Measurements from ENCODE around the gene CMTM2.
"Not testable (repeated sequence)": the region's sequence is repeated elsewhere in the genome, so short reads cannot be mapped to it uniquely, and the experiment has no call there.

Gene CMTM2

GRCh38 chr16:66552286-66553177 is 26.7 kb upstream of the CMTM2 start, which contains the start of gene CKLF:
CKLF (plus strand) TSS chr16:66552576; CDS start chr16:66552716, 140 bp downstream.
- DNase-seq (ENCODE audit: low spot score): peak; percentile 89

- DNase-seq (ENCODE audit: low spot score): peak; percentile 24
Measured at GRCh38 chr16:66553223-66553622, 26.0 kb upstream of the CMTM2 start.

- no peak for DNase-seq (ENCODE audit: low spot score)
Measured at GRCh38 chr16:66554021-66554420, 25.2 kb upstream of the CMTM2 start.

- DNase-seq (ENCODE audit: low spot score): no peak
Measured at GRCh38 chr16:66554495-66554894, 24.8 kb upstream of the CMTM2 start.

- DNase-seq (ENCODE audit: low spot score): no peak
Measured at GRCh38 chr16:66560107-66560506, 19.2 kb upstream of the CMTM2 start.

- no peak for DNase-seq (ENCODE audit: low spot score)
Measured at GRCh38 chr16:66561381-66562080, 17.7 kb upstream of the CMTM2 start.

- no peak for DNase-seq (ENCODE audit: low spot score)
Measured at GRCh38 chr16:66562409-66562808, 16.9 kb upstream of the CMTM2 start.

GRCh38 chr16:66562986-66563385 is 16.3 kb upstream of the CMTM2 start:
- DNase-seq (ENCODE audit: low spot score): no peak

GRCh38 chr16:66563574-66564334 is 15.5 kb upstream of the CMTM2 start:
- no peak for DNase-seq (ENCODE audit: low spot score)

- no peak for DNase-seq (ENCODE audit: low spot score)
Measured at GRCh38 chr16:66566051-66566901, 13.0 kb upstream of the CMTM2 start, which contains the start of gene CMTM1. CMTM1 (plus strand) TSS chr16:66566439; CDS start chr16:66566514, 75 bp downstream.

- not testable (repeated sequence) for DNase-seq (ENCODE audit: low spot score)
Measured at GRCh38 chr16:66567270-66567669, 12.0 kb upstream of the CMTM2 start.

- no peak for DNase-seq (ENCODE audit: low spot score)
Measured at GRCh38 chr16:66568355-66568754, 10.9 kb upstream of the CMTM2 start.

GRCh38 chr16:66569131-66569530 is 10.1 kb upstream of the CMTM2 start:
- DNase-seq (ENCODE audit: low spot score): no peak

GRCh38 chr16:66569827-66570405 is 9.3 kb upstream of the CMTM2 start:
- DNase-seq (ENCODE audit: low spot score): no peak

- DNase-seq (ENCODE audit: low spot score): no peak
Measured at GRCh38 chr16:66572356-66572755, 6.9 kb upstream of the CMTM2 start.

GRCh38 chr16:66574081-66574480 is 5.2 kb upstream of the CMTM2 start:
- no peak for DNase-seq (ENCODE audit: low spot score)

- DNase-seq (ENCODE audit: low spot score): no peak
Measured at GRCh38 chr16:66574531-66574930, 4.7 kb upstream of the CMTM2 start.

GRCh38 chr16:66575060-66575459 is 4.2 kb upstream of the CMTM2 start:
- DNase-seq (ENCODE audit: low spot score): no peak

- no peak for DNase-seq (ENCODE audit: low spot score)
Measured at GRCh38 chr16:66576296-66576695, 3.0 kb upstream of the CMTM2 start.

GRCh38 chr16:66580605-66581209 is 1.4 kb downstream of the CMTM2 start:
- no peak for DNase-seq (ENCODE audit: low spot score)

Data from pons (tissue), 1 donor.